IPS-18c (cell line): ENCODE data around the gene MYO1H.
"Not testable (repeated sequence)": the region's sequence is repeated elsewhere in the genome, so short reads cannot be mapped to it uniquely, and the experiment has no call there.

Experiments used
- H3K4me3 ChIP-seq: 2 replicates; pipeline ENCODE4 v1.7.0; 2013; ENCODE audit warnings: low read depth, mild to moderate bottlenecking, low read length, moderate library complexity; ENCODE audit not compliant: insufficient read depth
- H3K9me3 ChIP-seq: one replicate; pipeline ENCODE4 v1.6.1; 2013; ENCODE audit warnings: mild to moderate bottlenecking, low read length, moderate library complexity; ENCODE audit not compliant: control insufficient read depth, insufficient read depth

Gene MYO1H

GRCh38 chr12:109432431-109432830 is 84.7 kb downstream of the MYO1H start:
- no peak overlapping the region for H3K4me3 ChIP-seq
- no peaks in the 10 kb centered on the region for H3K9me3 ChIP-seq

GRCh38 chr12:109432842-109433304 is 85.2 kb downstream of the MYO1H start:
- Histone ChIP-seq H3K4me3 (no peak overlapping the region), H3K9me3 (no peaks in the 10 kb centered on the region)

- no peak overlapping the region for H3K4me3 ChIP-seq
- H3K9me3 ChIP-seq = no peaks in the 10 kb centered on the region
Measured at GRCh38 chr12:109433618-109434017, 85.9 kb downstream of the MYO1H start.

GRCh38 chr12:109434582-109434981 is 86.9 kb downstream of the MYO1H start:
- H3K9me3 ChIP-seq = no peaks in the 10 kb centered on the region

GRCh38 chr12:109435428-109436187 is 87.9 kb downstream of the MYO1H start:
- no peaks in the 10 kb centered on the region for H3K9me3 ChIP-seq
- peak overlapping the region; percentile 15; the same call in 1 of the 2 replicates for H3K4me3 ChIP-seq

More at GRCh38 chr12:109434582-109434981, 86.9 kb downstream of the MYO1H start:
- no peak overlapping the region for H3K4me3 ChIP-seq

GRCh38 chr12:109436188-109436560 is 88.5 kb downstream of the MYO1H start:
- Histone ChIP-seq H3K9me3 (no peaks in the 10 kb centered on the region), H3K4me3 (peak overlapping the region; percentile 15; the same call in 1 of the 2 replicates)

- H3K9me3 ChIP-seq = peaks cover 2% of the 10 kb centered on the region
- H3K4me3 ChIP-seq = no peak overlapping the region
Measured at GRCh38 chr12:109439181-109439580, 91.5 kb downstream of the MYO1H start.

GRCh38 chr12:109439951-109440350 is 92.3 kb downstream of the MYO1H start:
- H3K4me3 ChIP-seq, H3K9me3 ChIP-seq: not testable (repeated sequence)

GRCh38 chr12:109440851-109441490 is 93.3 kb downstream of the MYO1H start:
- Histone ChIP-seq H3K9me3 (peaks cover 2% of the 10 kb centered on the region), H3K4me3 (no peak overlapping the region)

GRCh38 chr12:109443794-109444193 is 96.1 kb downstream of the MYO1H start:
- Histone ChIP-seq H3K4me3 (no peak overlapping the region), H3K9me3 (peaks cover 2% of the 10 kb centered on the region)

- H3K9me3 ChIP-seq = peaks cover 2% of the 10 kb centered on the region
- no peak overlapping the region for H3K4me3 ChIP-seq
Measured at GRCh38 chr12:109444259-109444658, 96.6 kb downstream of the MYO1H start.

- peaks cover 2% of the 10 kb centered on the region for H3K9me3 ChIP-seq
Measured at GRCh38 chr12:109445191-109445609, 97.5 kb downstream of the MYO1H start.

GRCh38 chr12:109446869-109447268 is 99.2 kb downstream of the MYO1H start:
- peaks cover under 1% of the 10 kb centered on the region for H3K9me3 ChIP-seq
- no peak overlapping the region for H3K4me3 ChIP-seq

More at GRCh38 chr12:109445191-109445609, 97.5 kb downstream of the MYO1H start:
- no peak overlapping the region for H3K4me3 ChIP-seq

- no peak overlapping the region for H3K4me3 ChIP-seq
- no peaks in the 10 kb centered on the region for H3K9me3 ChIP-seq
Measured at GRCh38 chr12:109447482-109447881, 99.8 kb downstream of the MYO1H start.

- Histone ChIP-seq H3K4me3 (no peak overlapping the region), H3K9me3 (no peaks in the 10 kb centered on the region)
Measured at GRCh38 chr12:109448272-109448671, 100.6 kb downstream of the MYO1H start.

- no peaks in the 10 kb centered on the region for H3K9me3 ChIP-seq
- H3K4me3 ChIP-seq = no peak overlapping the region
Measured at GRCh38 chr12:109448707-109449390, 101.1 kb downstream of the MYO1H start.

- Histone ChIP-seq H3K4me3 (no peak overlapping the region), H3K9me3 (no peaks in the 10 kb centered on the region)
Measured at GRCh38 chr12:109449845-109450532, 102.3 kb downstream of the MYO1H start.
